MM.1S (cell line): ENCODE measurements around the gene NAA20.

Source experiments
- DNase-seq: peaks from one replicate; pipeline ENCODE4 v3.0.0-alpha.2; 2015
- H2AFZ ChIP-seq: fragments of 300-600 bp; sonication (generic); 2 replicates; pipeline ENCODE4 v1.6.0; 2016; ENCODE audit warnings: antibody characterized with exemption, low read length
- H3F3A ChIP-seq: fragments of 300-600 bp; sonication (generic); 2 replicates; pipeline ENCODE4 v1.6.1; 2016; ENCODE audit warnings: mild to moderate bottlenecking, antibody characterized with exemption, low read length, moderate library complexity, mixed read lengths; ENCODE audit not compliant: insufficient read depth
- H3K27ac ChIP-seq: fragments of 300-600 bp; sonication (generic); 2 replicates; pipeline ENCODE4 v1.5.1; 2016; ENCODE audit warnings: mild to moderate bottlenecking, low read length
- H3K27me3 ChIP-seq: fragments of 300-600 bp; sonication (generic); replicated peaks from 2 replicates; pipeline ENCODE4 v1.6.0; 2016; ENCODE audit warnings: low read length; ENCODE audit not compliant: insufficient read depth
- H3K36me3 ChIP-seq: fragments of 300-600 bp; sonication (generic); replicated peaks from 2 replicates; pipeline ENCODE4 v1.6.1; 2016; ENCODE audit warnings: mild to moderate bottlenecking, low read length, mixed read lengths; ENCODE audit not compliant: insufficient read depth
- H3K4me1 ChIP-seq: fragments of 300-600 bp; sonication (generic); 2 replicates; pipeline ENCODE4 v1.6.1; 2016; ENCODE audit warnings: low read length, mixed read lengths
- H3K4me2 ChIP-seq: fragments of 300-600 bp; sonication (generic); 2 replicates; pipeline ENCODE4 v1.6.0; 2016; ENCODE audit warnings: low read depth, low read length
- H3K4me3 ChIP-seq: fragments of 300-600 bp; sonication (generic); 2 replicates; pipeline ENCODE4 v1.5.1; 2016; ENCODE audit warnings: low read length, mixed read lengths
- H3K79me2 ChIP-seq: fragments of 300-600 bp; sonication (generic); 2 replicates; pipeline ENCODE4 v1.6.1; 2016; ENCODE audit warnings: mixed run types, low read length, mixed read lengths
- H3K9ac ChIP-seq: fragments of 300-600 bp; sonication (generic); 2 replicates; pipeline ENCODE4 v1.6.1; 2016; ENCODE audit warnings: low read length, mixed read lengths
- H3K9me2 ChIP-seq: fragments of 300-600 bp; sonication (generic); replicated peaks from 2 replicates; pipeline ENCODE4 v1.6.1; 2016; ENCODE audit warnings: mild to moderate bottlenecking, low read length, mixed read lengths; ENCODE audit not compliant: insufficient read depth
- H3K9me3 ChIP-seq: fragments of 300-600 bp; sonication (generic); replicated peaks from 2 replicates; pipeline ENCODE4 v1.6.1; 2016; ENCODE audit warnings: mild to moderate bottlenecking, low read length, mixed read lengths; ENCODE audit not compliant: insufficient read depth
- H4K20me1 ChIP-seq: fragments of 300-600 bp; sonication (generic); 2 replicates; pipeline ENCODE4 v1.6.1; 2016; ENCODE audit warnings: mild to moderate bottlenecking, low read length, moderate library complexity, mixed read lengths; ENCODE audit not compliant: insufficient read depth
- CTCF ChIP-seq: fragments of 300-600 bp; sonication (generic); IDR thresholded peaks from 2 replicates; pipeline ENCODE4 v1.5.1; 2016; ENCODE audit warnings: antibody characterized with exemption, low read length, mixed read lengths
- EZH2 ChIP-seq: fragments of 300-600 bp; sonication (generic); optimal IDR thresholded peaks from 2 replicates; pipeline ENCODE3; 2017; ENCODE audit warnings: low read depth, mild to moderate bottlenecking, antibody characterized with exemption, low read length, mixed read lengths
- EZH2phosphoT487 ChIP-seq: fragments of 300-600 bp; sonication (generic); IDR thresholded peaks from 2 replicates; pipeline ENCODE4 v1.6.1; 2018; ENCODE audit warnings: antibody characterized with exemption, low read length

Gene NAA20

GRCh38 chr20:19968466-19969073, 48.6 kb upstream of the NAA20 start:
- Histone ChIP-seq H3K36me3 (no peaks in the 10 kb centered on the region), H3K79me2 (no peaks in the 10 kb centered on the region), H4K20me1 (no peaks in the 10 kb centered on the region; the same call in 1 of the 2 replicates), H3K4me2 (peak overlapping the region; percentile 5; the same call in 1 of the 2 replicates), H3K27ac (no peak overlapping the region), H3K4me3 (no peak overlapping the region), H3K27me3 (peaks cover 85% of the 10 kb centered on the region), H3K4me1 (peaks cover 16% of the 10 kb centered on the region), H3F3A (peaks cover 7% of the 10 kb centered on the region; the same call in 1 of the 2 replicates), H2AFZ (no peak overlapping the region), H3K9ac (no peak overlapping the region), H3K9me3 (no peaks in the 10 kb centered on the region), H3K9me2 (no peaks in the 10 kb centered on the region)
- TF ChIP-seq EZH2 (no peak), CTCF (no peak), EZH2phosphoT487 (no peak; the same call in 1 of the 2 replicates)
- peak; percentile 81 for DNase-seq

GRCh38 chr20:19969106-19969505, 48.1 kb upstream of the NAA20 start:
- Histone ChIP-seq H3F3A (peaks cover 7% of the 10 kb centered on the region; the same call in 1 of the 2 replicates), H3K4me3 (no peak overlapping the region), H3K27me3 (peaks cover 87% of the 10 kb centered on the region), H3K27ac (no peak overlapping the region), H3K79me2 (no peaks in the 10 kb centered on the region), H3K9ac (no peak overlapping the region), H3K4me2 (peak overlapping the region; percentile 5; the same call in 1 of the 2 replicates), H2AFZ (no peak overlapping the region), H4K20me1 (no peaks in the 10 kb centered on the region; the same call in 1 of the 2 replicates), H3K4me1 (peaks cover 16% of the 10 kb centered on the region), H3K9me2 (no peaks in the 10 kb centered on the region), H3K9me3 (no peaks in the 10 kb centered on the region), H3K36me3 (no peaks in the 10 kb centered on the region)
- TF ChIP-seq EZH2phosphoT487 = no peak
- TF ChIP-seq CTCF = no peak
- TF ChIP-seq EZH2 = no peak
- DNase-seq = no peak

- no peak for TF ChIP-seq EZH2
- TF ChIP-seq EZH2phosphoT487 = no peak
- no peak for TF ChIP-seq CTCF
- no peaks in the 10 kb centered on the region for H3K9me2 ChIP-seq
These were observed 47.5 kb upstream of the NAA20 start for GRCh38 chr20:19969507-19970255.

More at GRCh38 chr20:19969507-19970255, 47.5 kb upstream of the NAA20 start:
- Histone ChIP-seq H3K9me3 (no peaks in the 10 kb centered on the region), H3K4me2 (no peak overlapping the region), H3K27ac (no peak overlapping the region), H4K20me1 (no peaks in the 10 kb centered on the region; the same call in 1 of the 2 replicates), H3F3A (peaks cover 7% of the 10 kb centered on the region; the same call in 1 of the 2 replicates), H3K4me1 (peaks cover 16% of the 10 kb centered on the region), H3K79me2 (no peaks in the 10 kb centered on the region), H3K9ac (no peak overlapping the region), H3K27me3 (peaks cover 87% of the 10 kb centered on the region), H3K4me3 (no peak overlapping the region), H3K36me3 (no peaks in the 10 kb centered on the region), H2AFZ (no peak overlapping the region)
- no peak for DNase-seq
